HFFc6 (cell line): Measurements from ENCODE around the gene PPP1R9A. TPM values are rescaled to one million over a fixed set of nuclear protein-coding genes. Genes with fewer than 3 reads are reported as not detected.

Source experiments
- DNase-seq: peaks from one replicate; pipeline ENCODE4 v3.0.0-alpha.2; 2018
- H3K27ac Mint-ChIP-seq: 2 replicates; pipeline ENCODE4 v1.8.0; 2020; ENCODE audit warnings: mild to moderate bottlenecking, mixed read lengths
- H3K27me3 Mint-ChIP-seq: 2 replicates; pipeline ENCODE4 v1.8.0; 2021; ENCODE audit warnings: mild to moderate bottlenecking, moderate library complexity, mixed read lengths; ENCODE audit not compliant: insufficient read depth
- H3K36me3 Mint-ChIP-seq: 2 replicates; pipeline ENCODE4 v1.8.0; 2021; ENCODE audit warnings: low read depth, mixed read lengths
- H3K4me1 Mint-ChIP-seq: 2 replicates; pipeline ENCODE4 v1.8.0; 2020; ENCODE audit warnings: low read depth, mixed read lengths
- H3K4me3 Mint-ChIP-seq: 2 replicates; pipeline ENCODE4 v1.8.0; 2020; ENCODE audit warnings: mild to moderate bottlenecking, moderate library complexity, mixed read lengths
- H3K9me3 Mint-ChIP-seq: 2 replicates; pipeline ENCODE4 v1.8.0; 2020; ENCODE audit warnings: mild to moderate bottlenecking, mixed read lengths
- total RNA-seq, 6 experiments: library from RNA; stranded (reverse); fragmentation: NEBNext Ultra II Directional; extraction: Animal tissue kit (Norgen Biotek cat#: 25700); gene quantifications; 2 replicates in 1 of 6; 3 replicates in 5 of 6; pipeline ENCODE4 v1.2.3, GENCODE V29; 2021
- TF ChIP-seq, protein P1 (sequence below): fragments of 200-600 bp; sonication (generic); IDR thresholded peaks from 2 replicates; pipeline ENCODE4 v1.5.0; 2021; ENCODE audit warnings: antibody characterized with exemption, mild to moderate bottlenecking

The PPP1R9A gene
- total RNA-seq, 6 experiments from 2014 or later: not detected

DNA sequence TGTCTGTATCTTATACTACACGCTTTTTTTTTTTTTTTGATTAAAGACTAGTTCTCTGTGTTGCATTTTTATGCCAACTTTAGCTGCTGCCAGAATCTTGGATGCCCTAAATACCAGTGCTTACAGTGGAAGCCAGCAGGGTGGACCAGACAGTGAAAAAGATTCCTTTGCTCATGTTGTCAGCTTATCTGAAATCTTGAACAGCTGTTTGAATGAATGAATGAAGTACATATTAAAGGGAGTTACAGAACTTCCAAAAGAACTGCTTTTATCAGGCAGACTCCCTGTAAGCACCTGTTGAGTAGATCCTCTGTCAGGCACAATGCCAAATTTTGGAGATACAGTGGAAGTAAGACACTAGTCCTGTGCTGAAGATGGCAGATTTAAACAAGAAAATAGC, 184.9 kb downstream of the PPP1R9A start:
- no peaks in the 10 kb centered on the region for H3K4me1 Mint-ChIP-seq
- no peak overlapping the region for H3K4me3 Mint-ChIP-seq
- no peaks in the 10 kb centered on the region for H3K27me3 Mint-ChIP-seq
- no peak overlapping the region for H3K27ac Mint-ChIP-seq
- H3K9me3 Mint-ChIP-seq: peaks cover 9% of the 10 kb centered on the region; the same call in 1 of the 2 replicates
- TF ChIP-seq, protein P1, sequence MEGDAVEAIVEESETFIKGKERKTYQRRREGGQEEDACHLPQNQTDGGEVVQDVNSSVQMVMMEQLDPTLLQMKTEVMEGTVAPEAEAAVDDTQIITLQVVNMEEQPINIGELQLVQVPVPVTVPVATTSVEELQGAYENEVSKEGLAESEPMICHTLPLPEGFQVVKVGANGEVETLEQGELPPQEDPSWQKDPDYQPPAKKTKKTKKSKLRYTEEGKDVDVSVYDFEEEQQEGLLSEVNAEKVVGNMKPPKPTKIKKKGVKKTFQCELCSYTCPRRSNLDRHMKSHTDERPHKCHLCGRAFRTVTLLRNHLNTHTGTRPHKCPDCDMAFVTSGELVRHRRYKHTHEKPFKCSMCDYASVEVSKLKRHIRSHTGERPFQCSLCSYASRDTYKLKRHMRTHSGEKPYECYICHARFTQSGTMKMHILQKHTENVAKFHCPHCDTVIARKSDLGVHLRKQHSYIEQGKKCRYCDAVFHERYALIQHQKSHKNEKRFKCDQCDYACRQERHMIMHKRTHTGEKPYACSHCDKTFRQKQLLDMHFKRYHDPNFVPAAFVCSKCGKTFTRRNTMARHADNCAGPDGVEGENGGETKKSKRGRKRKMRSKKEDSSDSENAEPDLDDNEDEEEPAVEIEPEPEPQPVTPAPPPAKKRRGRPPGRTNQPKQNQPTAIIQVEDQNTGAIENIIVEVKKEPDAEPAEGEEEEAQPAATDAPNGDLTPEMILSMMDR: no peak
- H3K36me3 Mint-ChIP-seq: no peaks in the 10 kb centered on the region
- no peak for DNase-seq

DNA sequence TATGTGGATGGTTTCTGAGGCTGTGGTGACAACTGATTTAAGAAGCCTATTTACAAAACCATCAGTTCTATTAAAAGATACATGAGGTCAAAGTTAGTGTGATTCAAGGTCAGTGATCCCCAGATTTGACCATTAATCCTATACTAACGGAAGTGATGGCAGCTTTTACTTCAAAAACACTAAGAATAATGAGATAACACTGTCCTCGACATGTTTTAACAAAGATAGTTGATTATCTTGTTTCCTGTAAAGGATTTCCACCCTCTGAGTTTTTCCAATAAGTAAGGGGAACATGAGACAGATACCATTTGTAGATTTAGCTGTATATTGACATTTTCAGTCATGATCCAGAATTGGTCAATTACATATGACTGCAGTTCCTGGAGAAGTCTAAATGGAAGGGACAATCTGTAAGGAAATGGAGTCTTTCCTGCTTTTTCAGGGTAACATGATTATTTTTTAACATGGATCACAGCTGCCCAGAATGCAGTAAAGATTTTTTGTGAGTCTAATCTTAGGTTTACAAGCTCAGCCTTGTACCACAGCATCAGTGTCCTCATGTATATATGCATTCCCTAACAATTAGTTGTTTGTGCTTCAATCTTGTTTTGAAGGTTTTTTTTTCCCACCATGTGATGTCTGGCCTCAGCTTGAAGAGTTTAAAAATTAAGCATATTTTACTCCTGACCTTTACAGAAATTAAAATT, 188.0 kb downstream of the PPP1R9A start:
- Mint-ChIP-seq H3K4me3 (no peak overlapping the region), H3K27me3 (no peaks in the 10 kb centered on the region), H3K36me3 (no peaks in the 10 kb centered on the region), H3K27ac (no peak overlapping the region), H3K9me3 (peaks cover 13% of the 10 kb centered on the region), H3K4me1 (no peaks in the 10 kb centered on the region)
- DNase-seq: no peak
- TF ChIP-seq, protein P1: no peak

DNA sequence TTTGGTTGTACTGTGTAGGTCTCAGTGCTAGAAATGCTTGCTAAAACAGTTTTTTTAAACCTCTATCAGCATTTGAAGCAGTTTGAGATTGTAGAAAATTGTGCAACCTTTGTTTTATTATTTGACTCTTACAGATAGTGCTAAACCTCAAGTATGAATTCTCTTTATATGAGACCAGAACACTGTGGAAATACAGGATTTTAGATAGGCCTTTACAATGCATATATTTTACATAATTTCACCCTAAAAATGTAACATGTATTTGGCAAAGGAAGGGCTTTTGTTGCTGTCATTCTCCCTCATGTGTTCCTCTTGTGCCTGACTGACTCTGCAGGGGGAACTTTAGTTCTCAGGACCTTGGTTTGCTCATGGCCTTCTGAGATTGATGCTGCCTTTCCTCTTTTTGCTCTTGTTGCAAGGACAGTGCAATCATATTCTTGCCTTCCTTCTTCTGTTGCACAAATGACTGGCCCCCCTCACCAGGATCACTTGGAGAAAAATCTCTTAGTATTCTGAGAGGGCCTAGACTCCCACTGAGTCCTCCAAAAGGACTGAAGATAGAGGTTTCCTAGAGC, 188.7 kb downstream of the PPP1R9A start:
- Mint-ChIP-seq H3K27me3 (no peaks in the 10 kb centered on the region), H3K27ac (no peak overlapping the region), H3K4me1 (no peaks in the 10 kb centered on the region), H3K36me3 (no peaks in the 10 kb centered on the region), H3K9me3 (peaks cover 16% of the 10 kb centered on the region), H3K4me3 (no peak overlapping the region)
- TF ChIP-seq, protein P1: no peak
- DNase-seq: no peak

DNA sequence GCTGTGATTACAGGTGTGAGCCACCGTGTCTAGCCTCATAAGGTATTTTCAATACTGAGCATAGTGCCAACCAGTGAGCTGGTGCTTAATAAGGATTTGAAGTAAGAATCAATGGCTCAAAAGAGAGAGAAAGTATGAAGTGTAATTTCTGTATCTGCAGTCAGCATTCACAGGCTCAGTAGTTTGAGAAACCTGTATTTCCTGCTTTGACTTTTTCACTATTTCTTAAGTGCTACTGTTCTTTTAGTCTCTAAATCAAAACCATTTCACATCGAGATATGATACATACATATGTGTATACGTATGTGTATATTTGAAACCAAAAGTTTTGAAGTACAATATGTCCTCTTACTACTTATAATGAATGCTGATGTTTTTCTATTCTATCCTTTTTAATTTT, 189.9 kb downstream of the PPP1R9A start:
- Mint-ChIP-seq H3K36me3 (no peaks in the 10 kb centered on the region), H3K9me3 (peaks cover 19% of the 10 kb centered on the region), H3K4me3 (no peak overlapping the region), H3K27ac (no peak overlapping the region), H3K27me3 (no peaks in the 10 kb centered on the region), H3K4me1 (no peaks in the 10 kb centered on the region)
- no peak for DNase-seq
- TF ChIP-seq, protein P1: no peak

DNA sequence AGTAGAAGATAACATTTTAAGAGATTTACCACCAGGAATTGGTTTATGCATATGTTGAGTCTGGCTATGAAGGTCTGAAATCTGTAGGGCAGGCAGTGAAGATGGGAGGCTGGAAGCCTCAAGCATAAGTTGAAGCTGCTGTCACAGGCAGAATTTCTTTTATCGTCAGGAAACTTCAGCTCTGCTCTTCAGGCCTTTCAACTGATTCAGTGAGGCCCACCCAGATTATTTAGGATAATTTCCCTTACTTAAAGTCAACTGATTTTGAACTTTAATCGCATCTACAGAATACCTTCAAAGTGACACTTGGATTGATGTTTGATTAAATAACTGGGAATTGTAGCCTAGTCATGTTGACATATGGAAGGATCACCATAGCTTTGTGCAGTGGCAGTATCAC, 190.5 kb downstream of the PPP1R9A start:
- no peaks in the 10 kb centered on the region for H3K27me3 Mint-ChIP-seq
- TF ChIP-seq, protein P1: no peak
- H3K27ac Mint-ChIP-seq: no peak overlapping the region
- no peak overlapping the region for H3K4me3 Mint-ChIP-seq
- H3K36me3 Mint-ChIP-seq: no peaks in the 10 kb centered on the region
- H3K9me3 Mint-ChIP-seq: peaks cover 19% of the 10 kb centered on the region
- DNase-seq: no peak
- H3K4me1 Mint-ChIP-seq: no peaks in the 10 kb centered on the region
